ENCODE data around the gene DARS1. TPM values are rescaled to one million over a fixed set of nuclear protein-coding genes. Genes with fewer than 3 reads are reported as not detected.

Gene DARS1
- polyA plus RNA-seq, 3 donors = 24.4 to 53.0 (median 46.2) TPM

GRCh38 chr2:135874777-135875365 is 110.6 kb downstream of the DARS1 start:
- Histone ChIP-seq H3K9ac (ENCODE audit: insufficient read depth, low read length, poor library complexity, severe bottlenecking) (no peak overlapping the region), H3K79me2 (ENCODE audit: insufficient read depth, low read length) (peaks cover 53% of the 10 kb centered on the region), H3K4me1 (ENCODE audit: control insufficient read depth in 1 of 2, insufficient read depth in 2 of 2, low read length in 2 of 2) (peaks cover 12 to 15% of the 10 kb centered on the region in 2 donors), H3K4me2 (replicated peaks; ENCODE audit: extremely low read depth, low read length, poor library complexity, severe bottlenecking) (peak overlapping the region; percentile 82), H3K27ac (ENCODE audit: low read depth in 1 of 2, low read length in 2 of 2) (no peak overlapping the region), H3K9me3 (replicated peaks in 1 of 2; ENCODE audit: control insufficient read depth in 1 of 2, insufficient read depth in 1 of 2, low read length in 2 of 2) (no peaks in the 10 kb centered on the region), H2AFZ (ENCODE audit: insufficient read depth, low read depth, low read length, poor library complexity, severe bottlenecking) (peak overlapping the region; percentile 92), H3K27me3 (ENCODE audit: control insufficient read depth in 2 of 2, insufficient read depth in 2 of 2, low read length in 2 of 2) (no peaks in the 10 kb centered on the region), H4K20me1 (ENCODE audit: insufficient read depth, low read length) (no peaks in the 10 kb centered on the region), H3K36me3 (replicated peaks in 1 of 2; ENCODE audit: control insufficient read depth in 1 of 2, insufficient read depth in 2 of 2, low read length in 2 of 2) (peaks cover 5 to 17% of the 10 kb centered on the region in 2 donors), H3K4me3 (replicated peaks in 1 of 3; ENCODE audit: low read depth in 2 of 3, low read length in 3 of 3) (peak overlapping the region in 1 of 3 experiments; percentile 81)
- WGBS (ENCODE audit: insufficient coverage) = 92% methylated on average over 11 of the region's 19 CpGs
- H3K4me1 Mint-ChIP-seq = peaks cover 22% of the 10 kb centered on the region
- H3K27ac Mint-ChIP-seq = no peak overlapping the region
- intact Hi-C loops (cut with micrococcal nuclease) = no loop called here
- TF ChIP-seq CTCF (IDR thresholded peaks at IDR 0.05) = no peak
- peaks cover 11 to 21% of the 10 kb centered on the region in 2 donors for H3K36me3 Mint-ChIP-seq
- no peak for DNase-seq
- no peaks in the 10 kb centered on the region for H3K9me3 Mint-ChIP-seq
- H3K27me3 Mint-ChIP-seq (ENCODE audit: low read depth in 3 of 3) = peaks cover 0 to 1% (median 0%) of the 10 kb centered on the region in 3 donors
- peak overlapping the region; percentile 1 to 88 for H3K4me3 Mint-ChIP-seq

- no peak overlapping the region for H3K4me2 ChIP-seq (replicated peaks; ENCODE audit: extremely low read depth, low read length, poor library complexity, severe bottlenecking)
- intact Hi-C loops (cut with micrococcal nuclease) = no loop called here
These were observed 114.9 kb downstream of the DARS1 start for GRCh38 chr2:135870571-135870970.

More at GRCh38 chr2:135870571-135870970, 114.9 kb downstream of the DARS1 start:
- Histone ChIP-seq H3K79me2 (ENCODE audit: insufficient read depth, low read length) (peaks cover 58% of the 10 kb centered on the region), H3K4me3 (replicated peaks in 1 of 3; ENCODE audit: low read depth in 2 of 3, low read length in 3 of 3) (no peak overlapping the region), H3K9ac (ENCODE audit: insufficient read depth, low read length, poor library complexity, severe bottlenecking) (no peak overlapping the region), H3K9me3 (replicated peaks in 1 of 2; ENCODE audit: control insufficient read depth in 1 of 2, insufficient read depth in 1 of 2, low read length in 2 of 2) (no peaks in the 10 kb centered on the region), H3K27ac (ENCODE audit: low read depth in 1 of 2, low read length in 2 of 2) (no peak overlapping the region), H2AFZ (ENCODE audit: insufficient read depth, low read depth, low read length, poor library complexity, severe bottlenecking) (no peak overlapping the region), H3K36me3 (replicated peaks in 1 of 2; ENCODE audit: control insufficient read depth in 1 of 2, insufficient read depth in 2 of 2, low read length in 2 of 2) (peaks cover 32 to 49% of the 10 kb centered on the region in 2 donors), H4K20me1 (ENCODE audit: insufficient read depth, low read length) (no peaks in the 10 kb centered on the region), H3K4me1 (ENCODE audit: control insufficient read depth in 1 of 2, insufficient read depth in 2 of 2, low read length in 2 of 2) (peaks cover 5 to 7% of the 10 kb centered on the region in 2 donors), H3K27me3 (ENCODE audit: control insufficient read depth in 2 of 2, insufficient read depth in 2 of 2, low read length in 2 of 2) (no peaks in the 10 kb centered on the region)
- Mint-ChIP-seq H3K36me3 (peaks cover 34 to 51% of the 10 kb centered on the region in 2 donors), H3K27me3 (ENCODE audit: low read depth in 3 of 3) (peaks cover 0 to 2% (median 0%) of the 10 kb centered on the region in 3 donors), H3K9me3 (no peaks in the 10 kb centered on the region), H3K27ac (no peak overlapping the region), H3K4me1 (peaks cover 15% of the 10 kb centered on the region), H3K4me3 (no peak overlapping the region)
- no CpG with 5 or more reads among the region's 1 CpG for WGBS (ENCODE audit: insufficient coverage)
- no peak for DNase-seq
- TF ChIP-seq CTCF (IDR thresholded peaks at IDR 0.05) = no peak
